ENCODE measurements around the gene CAPRIN2.

DNA sequence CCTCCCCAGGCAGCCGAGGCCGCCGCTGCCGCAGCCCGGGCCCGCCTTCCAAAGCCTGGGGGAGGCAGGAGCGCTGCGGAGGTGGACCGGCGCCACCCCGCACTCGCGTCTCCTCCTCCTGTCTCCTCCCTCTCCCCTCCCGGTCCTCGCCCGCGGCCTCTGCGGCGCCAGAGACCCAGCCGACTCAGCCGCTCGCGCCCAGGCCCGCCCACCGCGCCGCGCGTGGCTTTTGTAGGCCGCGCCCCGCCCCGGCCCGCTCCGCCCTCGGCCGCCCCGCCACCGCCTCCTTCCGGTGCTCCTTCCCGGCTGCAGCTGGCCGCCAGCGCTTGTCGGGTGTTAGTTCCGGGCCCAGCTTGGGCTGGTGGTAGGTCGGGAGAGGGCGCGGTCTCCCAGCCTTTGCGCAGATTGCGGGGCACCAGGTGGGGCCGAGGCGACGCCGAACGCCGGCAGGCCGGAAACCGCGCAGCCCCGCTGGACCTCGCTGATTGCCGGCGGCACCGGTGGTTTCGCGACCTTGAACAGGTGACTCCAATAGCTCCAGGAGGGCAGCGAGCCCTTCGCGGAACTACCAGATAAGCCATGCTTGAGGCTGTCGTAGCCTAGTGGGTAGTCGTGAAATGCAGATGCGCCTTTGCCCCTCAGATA is at the start of gene CAPRIN2:
- TF ChIP-seq, protein P1, sequence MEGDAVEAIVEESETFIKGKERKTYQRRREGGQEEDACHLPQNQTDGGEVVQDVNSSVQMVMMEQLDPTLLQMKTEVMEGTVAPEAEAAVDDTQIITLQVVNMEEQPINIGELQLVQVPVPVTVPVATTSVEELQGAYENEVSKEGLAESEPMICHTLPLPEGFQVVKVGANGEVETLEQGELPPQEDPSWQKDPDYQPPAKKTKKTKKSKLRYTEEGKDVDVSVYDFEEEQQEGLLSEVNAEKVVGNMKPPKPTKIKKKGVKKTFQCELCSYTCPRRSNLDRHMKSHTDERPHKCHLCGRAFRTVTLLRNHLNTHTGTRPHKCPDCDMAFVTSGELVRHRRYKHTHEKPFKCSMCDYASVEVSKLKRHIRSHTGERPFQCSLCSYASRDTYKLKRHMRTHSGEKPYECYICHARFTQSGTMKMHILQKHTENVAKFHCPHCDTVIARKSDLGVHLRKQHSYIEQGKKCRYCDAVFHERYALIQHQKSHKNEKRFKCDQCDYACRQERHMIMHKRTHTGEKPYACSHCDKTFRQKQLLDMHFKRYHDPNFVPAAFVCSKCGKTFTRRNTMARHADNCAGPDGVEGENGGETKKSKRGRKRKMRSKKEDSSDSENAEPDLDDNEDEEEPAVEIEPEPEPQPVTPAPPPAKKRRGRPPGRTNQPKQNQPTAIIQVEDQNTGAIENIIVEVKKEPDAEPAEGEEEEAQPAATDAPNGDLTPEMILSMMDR (IDR thresholded peaks at IDR 0.05; ENCODE audit: poor library complexity, severe bottlenecking) = peak; percentile 82
- TF ChIP-seq POLR2AphosphoS5 (IDR thresholded peaks at IDR 0.05) = peak; percentile 84
- TF ChIP-seq, protein P2, sequence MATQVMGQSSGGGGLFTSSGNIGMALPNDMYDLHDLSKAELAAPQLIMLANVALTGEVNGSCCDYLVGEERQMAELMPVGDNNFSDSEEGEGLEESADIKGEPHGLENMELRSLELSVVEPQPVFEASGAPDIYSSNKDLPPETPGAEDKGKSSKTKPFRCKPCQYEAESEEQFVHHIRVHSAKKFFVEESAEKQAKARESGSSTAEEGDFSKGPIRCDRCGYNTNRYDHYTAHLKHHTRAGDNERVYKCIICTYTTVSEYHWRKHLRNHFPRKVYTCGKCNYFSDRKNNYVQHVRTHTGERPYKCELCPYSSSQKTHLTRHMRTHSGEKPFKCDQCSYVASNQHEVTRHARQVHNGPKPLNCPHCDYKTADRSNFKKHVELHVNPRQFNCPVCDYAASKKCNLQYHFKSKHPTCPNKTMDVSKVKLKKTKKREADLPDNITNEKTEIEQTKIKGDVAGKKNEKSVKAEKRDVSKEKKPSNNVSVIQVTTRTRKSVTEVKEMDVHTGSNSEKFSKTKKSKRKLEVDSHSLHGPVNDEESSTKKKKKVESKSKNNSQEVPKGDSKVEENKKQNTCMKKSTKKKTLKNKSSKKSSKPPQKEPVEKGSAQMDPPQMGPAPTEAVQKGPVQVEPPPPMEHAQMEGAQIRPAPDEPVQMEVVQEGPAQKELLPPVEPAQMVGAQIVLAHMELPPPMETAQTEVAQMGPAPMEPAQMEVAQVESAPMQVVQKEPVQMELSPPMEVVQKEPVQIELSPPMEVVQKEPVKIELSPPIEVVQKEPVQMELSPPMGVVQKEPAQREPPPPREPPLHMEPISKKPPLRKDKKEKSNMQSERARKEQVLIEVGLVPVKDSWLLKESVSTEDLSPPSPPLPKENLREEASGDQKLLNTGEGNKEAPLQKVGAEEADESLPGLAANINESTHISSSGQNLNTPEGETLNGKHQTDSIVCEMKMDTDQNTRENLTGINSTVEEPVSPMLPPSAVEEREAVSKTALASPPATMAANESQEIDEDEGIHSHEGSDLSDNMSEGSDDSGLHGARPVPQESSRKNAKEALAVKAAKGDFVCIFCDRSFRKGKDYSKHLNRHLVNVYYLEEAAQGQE (IDR thresholded peaks at IDR 0.05; ENCODE audit: borderline replicate concordance) = peak; percentile 57
- no peak for TF ChIP-seq EZH2 (IDR thresholded peaks at IDR 0.05; ENCODE audit: borderline replicate concordance, insufficient read depth, low read length, poor library complexity, severe bottlenecking)
- TF ChIP-seq EP300 (conservative IDR thresholded peaks at IDR 0.05; ENCODE audit: poor library complexity, severe bottlenecking) = no peak
- peak; percentile 53 for TF ChIP-seq RAD21 (conservative IDR thresholded peaks at IDR 0.05)
- TF ChIP-seq MXI1 (conservative IDR thresholded peaks at IDR 0.05; ENCODE audit: poor library complexity, severe bottlenecking) = peak; percentile 68
